22Rv1 (cell line): ENCODE measurements around the gene BAIAP2L1.

Experiments used
- CTCF ChIP-seq: fragments of 450-650 bp; IDR thresholded peaks from 2 replicates; pipeline ENCODE4 v1.5.1; 2017; ENCODE audit warnings: mild to moderate bottlenecking
- ZFX ChIP-seq: fragments of 450-650 bp; IDR thresholded peaks from 2 replicates; pipeline ENCODE4 v1.6.1; 2017; ENCODE audit warnings: antibody characterized with exemption, borderline replicate concordance

DNA sequence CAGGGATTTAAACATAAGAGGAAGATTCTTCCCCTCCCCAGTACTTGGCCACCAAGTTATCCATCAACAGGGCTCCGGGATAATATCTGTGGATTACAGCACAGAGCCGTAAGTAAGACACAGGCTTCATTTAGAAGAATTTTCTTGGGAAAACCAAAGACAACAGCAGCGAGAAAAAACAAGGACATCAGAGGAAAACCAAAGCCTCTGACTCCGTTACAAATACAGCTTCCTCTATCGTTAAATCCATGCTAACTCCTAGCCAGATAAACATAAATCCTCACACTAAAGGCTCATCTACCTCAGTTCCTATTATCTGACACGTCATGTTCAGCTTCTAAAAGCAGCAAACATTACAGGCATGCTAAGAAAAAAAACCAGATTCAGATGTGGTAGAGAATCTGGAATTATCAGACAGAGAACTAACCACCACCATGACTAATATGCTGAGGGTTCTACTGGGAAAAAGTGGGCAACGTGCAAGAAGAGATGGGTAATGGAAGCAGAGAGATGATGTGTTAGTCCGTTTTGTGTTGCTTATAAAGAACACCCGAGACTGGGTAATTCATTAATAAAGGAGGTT, 71.0 kb downstream of the BAIAP2L1 start:
- TF ChIP-seq ZFX (no peak), CTCF (no peak)
